ENCODE results near the gene RIPOR2.

Gene RIPOR2

GRCh38 chr6:24899136-24899996 is 36.4 kb downstream of the RIPOR2 start:
- Mint-ChIP-seq H3K9me3 (peaks cover 11% of the 10 kb centered on the region), H3K4me3 (peak overlapping the region; percentile 43), H3K27ac (peak overlapping the region; percentile 27), H3K27me3 (ENCODE audit: low read depth) (no peaks in the 10 kb centered on the region), H3K4me1 (ENCODE audit: low read depth) (peaks cover 44% of the 10 kb centered on the region), H3K36me3 (ENCODE audit: low read depth) (peaks cover 79% of the 10 kb centered on the region)
- no peak for DNase-seq (ENCODE audit: low spot score)

- peaks cover 49% of the 10 kb centered on the region for H3K4me1 Mint-ChIP-seq (ENCODE audit: low read depth)
- no peak overlapping the region for H3K4me3 Mint-ChIP-seq
- H3K36me3 Mint-ChIP-seq (ENCODE audit: low read depth) = peaks cover 78% of the 10 kb centered on the region
- H3K27me3 Mint-ChIP-seq (ENCODE audit: low read depth) = no peaks in the 10 kb centered on the region
- DNase-seq (ENCODE audit: low spot score) = no peak
- H3K27ac Mint-ChIP-seq = no peak overlapping the region
- H3K9me3 Mint-ChIP-seq = peaks cover 8% of the 10 kb centered on the region
Observed at GRCh38 chr6:24898676-24899075, 37.1 kb downstream of the RIPOR2 start.

- Mint-ChIP-seq H3K27me3 (ENCODE audit: low read depth) (no peaks in the 10 kb centered on the region), H3K36me3 (ENCODE audit: low read depth) (peaks cover 80% of the 10 kb centered on the region), H3K9me3 (no peaks in the 10 kb centered on the region), H3K4me3 (no peak overlapping the region), H3K27ac (no peak overlapping the region), H3K4me1 (ENCODE audit: low read depth) (peaks cover 51% of the 10 kb centered on the region)
- no peak for DNase-seq (ENCODE audit: low spot score)
Observed at GRCh38 chr6:24897186-24897585, 38.6 kb downstream of the RIPOR2 start.

GRCh38 chr6:24893342-24893850 is 42.4 kb downstream of the RIPOR2 start:
- no peak for DNase-seq (ENCODE audit: low spot score)
- Mint-ChIP-seq H3K4me3 (no peak overlapping the region), H3K4me1 (ENCODE audit: low read depth) (peaks cover 28% of the 10 kb centered on the region), H3K36me3 (ENCODE audit: low read depth) (peaks cover 58% of the 10 kb centered on the region), H3K9me3 (no peaks in the 10 kb centered on the region), H3K27me3 (ENCODE audit: low read depth) (no peaks in the 10 kb centered on the region), H3K27ac (no peak overlapping the region)

- no peaks in the 10 kb centered on the region for H3K9me3 Mint-ChIP-seq
- H3K4me1 Mint-ChIP-seq (ENCODE audit: low read depth) = peaks cover 30% of the 10 kb centered on the region
- H3K27ac Mint-ChIP-seq = no peak overlapping the region
- peaks cover 53% of the 10 kb centered on the region for H3K36me3 Mint-ChIP-seq (ENCODE audit: low read depth)
- H3K27me3 Mint-ChIP-seq (ENCODE audit: low read depth) = no peaks in the 10 kb centered on the region
- H3K4me3 Mint-ChIP-seq = no peak overlapping the region
- DNase-seq (ENCODE audit: low spot score) = no peak
Observed at GRCh38 chr6:24891004-24891403, 44.8 kb downstream of the RIPOR2 start.

- H3K27ac Mint-ChIP-seq = no peak overlapping the region
- peaks cover 30% of the 10 kb centered on the region for H3K4me1 Mint-ChIP-seq (ENCODE audit: low read depth)
- no peak overlapping the region for H3K4me3 Mint-ChIP-seq
- H3K36me3 Mint-ChIP-seq (ENCODE audit: low read depth) = peaks cover 52% of the 10 kb centered on the region
- no peak for DNase-seq (ENCODE audit: low spot score)
- no peaks in the 10 kb centered on the region for H3K9me3 Mint-ChIP-seq
- no peaks in the 10 kb centered on the region for H3K27me3 Mint-ChIP-seq (ENCODE audit: low read depth)
Observed at GRCh38 chr6:24890471-24890870, 45.3 kb downstream of the RIPOR2 start.

- no peak for DNase-seq (ENCODE audit: low spot score)
- no peaks in the 10 kb centered on the region for H3K9me3 Mint-ChIP-seq
- H3K4me3 Mint-ChIP-seq = no peak overlapping the region
- peaks cover 25% of the 10 kb centered on the region for H3K4me1 Mint-ChIP-seq (ENCODE audit: low read depth)
- no peak overlapping the region for H3K27ac Mint-ChIP-seq
- H3K36me3 Mint-ChIP-seq (ENCODE audit: low read depth) = peaks cover 51% of the 10 kb centered on the region
- H3K27me3 Mint-ChIP-seq (ENCODE audit: low read depth) = no peaks in the 10 kb centered on the region
Observed at GRCh38 chr6:24888715-24889370, 46.9 kb downstream of the RIPOR2 start.

GRCh38 chr6:24887545-24888140 is 48.1 kb downstream of the RIPOR2 start:
- H3K36me3 Mint-ChIP-seq (ENCODE audit: low read depth) = peaks cover 49% of the 10 kb centered on the region
- no peak overlapping the region for H3K4me3 Mint-ChIP-seq
- no peaks in the 10 kb centered on the region for H3K27me3 Mint-ChIP-seq (ENCODE audit: low read depth)
- H3K9me3 Mint-ChIP-seq = no peaks in the 10 kb centered on the region
- no peak for DNase-seq (ENCODE audit: low spot score)
- H3K4me1 Mint-ChIP-seq (ENCODE audit: low read depth) = peaks cover 29% of the 10 kb centered on the region
- H3K27ac Mint-ChIP-seq = no peak overlapping the region

GRCh38 chr6:24883618-24884017 is 52.1 kb downstream of the RIPOR2 start:
- Mint-ChIP-seq H3K36me3 (ENCODE audit: low read depth) (peaks cover 65% of the 10 kb centered on the region), H3K4me1 (ENCODE audit: low read depth) (peaks cover 33% of the 10 kb centered on the region), H3K9me3 (peaks cover 3% of the 10 kb centered on the region), H3K4me3 (no peak overlapping the region), H3K27me3 (ENCODE audit: low read depth) (no peaks in the 10 kb centered on the region), H3K27ac (no peak overlapping the region)
- DNase-seq (ENCODE audit: low spot score) = peak; percentile 29

- no peak overlapping the region for H3K4me3 Mint-ChIP-seq
- no peak overlapping the region for H3K27ac Mint-ChIP-seq
- peaks cover 33% of the 10 kb centered on the region for H3K4me1 Mint-ChIP-seq (ENCODE audit: low read depth)
- H3K9me3 Mint-ChIP-seq = peaks cover 8% of the 10 kb centered on the region
- H3K36me3 Mint-ChIP-seq (ENCODE audit: low read depth) = peaks cover 71% of the 10 kb centered on the region
- no peak for DNase-seq (ENCODE audit: low spot score)
- no peaks in the 10 kb centered on the region for H3K27me3 Mint-ChIP-seq (ENCODE audit: low read depth)
Observed at GRCh38 chr6:24882835-24883555, 52.8 kb downstream of the RIPOR2 start.

- H3K27ac Mint-ChIP-seq = no peak overlapping the region
- no peak for DNase-seq (ENCODE audit: low spot score)
- H3K36me3 Mint-ChIP-seq (ENCODE audit: low read depth) = peaks cover 75% of the 10 kb centered on the region
- H3K4me3 Mint-ChIP-seq = no peak overlapping the region
- peaks cover 15% of the 10 kb centered on the region for H3K9me3 Mint-ChIP-seq
- no peaks in the 10 kb centered on the region for H3K27me3 Mint-ChIP-seq (ENCODE audit: low read depth)
- peaks cover 30% of the 10 kb centered on the region for H3K4me1 Mint-ChIP-seq (ENCODE audit: low read depth)
Observed at GRCh38 chr6:24882295-24882694, 53.5 kb downstream of the RIPOR2 start.

- Mint-ChIP-seq H3K4me3 (no peak overlapping the region), H3K27me3 (ENCODE audit: low read depth) (no peaks in the 10 kb centered on the region), H3K4me1 (ENCODE audit: low read depth) (peaks cover 36% of the 10 kb centered on the region), H3K9me3 (peaks cover 22% of the 10 kb centered on the region), H3K36me3 (ENCODE audit: low read depth) (peaks cover 76% of the 10 kb centered on the region), H3K27ac (no peak overlapping the region)
- DNase-seq (ENCODE audit: low spot score) = no peak
Observed at GRCh38 chr6:24881376-24881775, 54.4 kb downstream of the RIPOR2 start.

GRCh38 chr6:24880451-24880850 is 55.3 kb downstream of the RIPOR2 start:
- no peaks in the 10 kb centered on the region for H3K27me3 Mint-ChIP-seq (ENCODE audit: low read depth)
- peaks cover 79% of the 10 kb centered on the region for H3K36me3 Mint-ChIP-seq (ENCODE audit: low read depth)
- H3K4me3 Mint-ChIP-seq = no peak overlapping the region
- peaks cover 23% of the 10 kb centered on the region for H3K9me3 Mint-ChIP-seq
- peaks cover 38% of the 10 kb centered on the region for H3K4me1 Mint-ChIP-seq (ENCODE audit: low read depth)
- DNase-seq (ENCODE audit: low spot score) = no peak
- H3K27ac Mint-ChIP-seq = no peak overlapping the region
